Endothelial cell of umbilical vein (primary cell): ENCODE results near the gene TRRAP.

ENCODE experiments used
- CTCF ChIP-seq, 2 donors: IDR thresholded peaks; 1 replicate in 1 of 2; 2 replicates in 1 of 2; pipeline ENCODE4 v1.5.1; 2011; ENCODE audit warnings: low read length in 2 of 2, mild to moderate bottlenecking in 2 of 2, moderate library complexity in 2 of 2, control low read depth in 1 of 2, inconsistent platforms in 1 of 2, low read depth in 1 of 2; ENCODE audit not compliant: insufficient read depth in 1 of 2; ENCODE audit errors: extremely low read depth in 1 of 2
- EZH2 ChIP-seq: IDR thresholded peaks from 2 replicates; pipeline ENCODE4 v1.6.1; 2012; ENCODE audit warnings: borderline replicate concordance, low read depth, mild to moderate bottlenecking, moderate library complexity, low read length, inconsistent platforms; ENCODE audit not compliant: severe bottlenecking
- JUN ChIP-seq: IDR thresholded peaks from 2 replicates; pipeline ENCODE4 v1.6.1; 2011; ENCODE audit warnings: borderline replicate concordance, low read depth; ENCODE audit not compliant: insufficient read length, insufficient read depth
- MAX ChIP-seq: IDR thresholded peaks from 2 replicates; pipeline ENCODE4 v1.6.1; 2011; ENCODE audit not compliant: insufficient read depth, insufficient read length
- POLR2A ChIP-seq: IDR thresholded peaks from 2 replicates; pipeline ENCODE4 v1.6.1; 2012; ENCODE audit warnings: low read depth, mild to moderate bottlenecking, control low read depth, low read length
- POLR2AphosphoS5 ChIP-seq: IDR thresholded peaks from 2 replicates; pipeline ENCODE4 v1.6.1; 2012; ENCODE audit warnings: low read depth, mild to moderate bottlenecking, control low read depth, low read length, moderate library complexity; ENCODE audit not compliant: insufficient read depth

GRCh38 chr7:99050971-99051370 is 172.6 kb downstream of the TRRAP start:
- TF ChIP-seq MAX: no peak
- no peak for TF ChIP-seq CTCF (IDR thresholded peaks at IDR 0.05; ENCODE audit: extremely low read depth in 1 of 2, insufficient read depth in 1 of 2, low read depth in 1 of 2, low read length in 2 of 2)
- no peak for TF ChIP-seq POLR2AphosphoS5
- TF ChIP-seq POLR2A: no peak
- no peak for TF ChIP-seq JUN
- no peak for TF ChIP-seq EZH2
